ENCODE data around the gene RNF223. TPM values are rescaled to one million over a fixed set of nuclear protein-coding genes. Genes with fewer than 3 reads are reported as not detected.

The RNF223 gene
- total RNA-seq, 1 donor from 2014 or later, result not detected

- no peak for DNase-seq
- TF ChIP-seq, protein P1, sequence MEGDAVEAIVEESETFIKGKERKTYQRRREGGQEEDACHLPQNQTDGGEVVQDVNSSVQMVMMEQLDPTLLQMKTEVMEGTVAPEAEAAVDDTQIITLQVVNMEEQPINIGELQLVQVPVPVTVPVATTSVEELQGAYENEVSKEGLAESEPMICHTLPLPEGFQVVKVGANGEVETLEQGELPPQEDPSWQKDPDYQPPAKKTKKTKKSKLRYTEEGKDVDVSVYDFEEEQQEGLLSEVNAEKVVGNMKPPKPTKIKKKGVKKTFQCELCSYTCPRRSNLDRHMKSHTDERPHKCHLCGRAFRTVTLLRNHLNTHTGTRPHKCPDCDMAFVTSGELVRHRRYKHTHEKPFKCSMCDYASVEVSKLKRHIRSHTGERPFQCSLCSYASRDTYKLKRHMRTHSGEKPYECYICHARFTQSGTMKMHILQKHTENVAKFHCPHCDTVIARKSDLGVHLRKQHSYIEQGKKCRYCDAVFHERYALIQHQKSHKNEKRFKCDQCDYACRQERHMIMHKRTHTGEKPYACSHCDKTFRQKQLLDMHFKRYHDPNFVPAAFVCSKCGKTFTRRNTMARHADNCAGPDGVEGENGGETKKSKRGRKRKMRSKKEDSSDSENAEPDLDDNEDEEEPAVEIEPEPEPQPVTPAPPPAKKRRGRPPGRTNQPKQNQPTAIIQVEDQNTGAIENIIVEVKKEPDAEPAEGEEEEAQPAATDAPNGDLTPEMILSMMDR (IDR thresholded peaks at IDR 0.05; ENCODE audit: partially characterized antibody, unreplicated experiment), result no peak
- H3K4me3 Mint-ChIP-seq (ENCODE audit: unreplicated experiment), result no peak overlapping the region
- peaks cover 4% of the 10 kb centered on the region for H3K36me3 Mint-ChIP-seq (ENCODE audit: unreplicated experiment)
- H3K9me3 Mint-ChIP-seq (ENCODE audit: unreplicated experiment), result peaks cover 15% of the 10 kb centered on the region
- peaks cover 19% of the 10 kb centered on the region for H3K27me3 Mint-ChIP-seq (ENCODE audit: unreplicated experiment)
- H3K4me1 Mint-ChIP-seq (ENCODE audit: low read depth, unreplicated experiment), result peaks cover 14% of the 10 kb centered on the region
- peak overlapping the region; percentile 74 for H3K27ac Mint-ChIP-seq (ENCODE audit: unreplicated experiment)
Measured at GRCh38 chr1:1118011-1118875, 44.1 kb upstream of the RNF223 start.

- peak overlapping the region; percentile 49 for H3K4me3 Mint-ChIP-seq (ENCODE audit: unreplicated experiment)
- peaks cover 12% of the 10 kb centered on the region for H3K4me1 Mint-ChIP-seq (ENCODE audit: low read depth, unreplicated experiment)
Measured at GRCh38 chr1:1117469-1117831, 43.3 kb upstream of the RNF223 start.

DNA sequence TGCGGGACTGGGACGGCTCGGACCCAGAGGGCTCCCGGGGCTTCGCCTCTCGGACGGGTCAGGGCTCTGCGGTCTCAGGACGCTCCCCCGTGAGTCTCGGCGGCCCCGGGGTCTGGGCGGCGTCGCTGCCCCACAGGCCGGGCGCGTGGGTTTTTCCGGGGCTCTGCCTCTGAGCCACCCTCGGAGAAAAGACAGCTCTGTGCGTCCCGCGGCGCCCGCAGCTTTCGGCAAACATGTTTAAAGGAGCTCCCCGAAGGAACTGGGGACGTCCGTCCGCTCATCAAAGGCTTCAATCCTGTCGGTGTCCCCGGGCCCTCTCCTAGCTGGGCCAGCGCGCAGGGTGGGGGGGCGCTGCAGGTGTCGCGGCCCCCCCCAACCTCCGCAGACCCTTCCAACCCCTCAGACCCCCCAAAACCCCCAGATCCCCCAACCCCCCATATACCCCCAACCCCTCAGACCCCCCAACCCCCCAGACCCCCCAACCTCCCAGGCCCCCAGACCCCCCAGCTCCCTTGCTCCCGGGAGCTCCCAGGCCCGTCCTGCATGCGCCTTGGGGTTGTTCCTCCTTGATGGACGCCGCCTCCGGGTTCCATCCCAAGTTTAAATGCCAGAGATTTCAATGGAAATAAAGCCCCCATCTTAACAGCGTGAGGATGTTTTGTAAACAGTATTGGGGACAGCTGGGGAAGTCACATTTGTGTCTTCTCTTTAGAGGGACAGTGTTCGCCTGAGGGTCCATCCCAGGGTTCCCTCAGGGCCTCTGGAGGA, 42.8 kb upstream of the RNF223 start:
- Mint-ChIP-seq H3K4me1 (ENCODE audit: low read depth, unreplicated experiment) (peaks cover 12% of the 10 kb centered on the region), H3K27ac (ENCODE audit: unreplicated experiment) (no peak overlapping the region), H3K36me3 (ENCODE audit: unreplicated experiment) (peaks cover 6% of the 10 kb centered on the region), H3K27me3 (ENCODE audit: unreplicated experiment) (peaks cover 21% of the 10 kb centered on the region), H3K9me3 (ENCODE audit: unreplicated experiment) (peaks cover 16% of the 10 kb centered on the region), H3K4me3 (ENCODE audit: unreplicated experiment) (peak overlapping the region; percentile 49)
- TF ChIP-seq, protein P1 (IDR thresholded peaks at IDR 0.05; ENCODE audit: partially characterized antibody, unreplicated experiment), result no peak
- no peak for DNase-seq

More at GRCh38 chr1:1117469-1117831, 43.3 kb upstream of the RNF223 start:
- peaks cover 21% of the 10 kb centered on the region for H3K27me3 Mint-ChIP-seq (ENCODE audit: unreplicated experiment)
- TF ChIP-seq, protein P1 (IDR thresholded peaks at IDR 0.05; ENCODE audit: partially characterized antibody, unreplicated experiment), result no peak
- peaks cover 6% of the 10 kb centered on the region for H3K36me3 Mint-ChIP-seq (ENCODE audit: unreplicated experiment)
- DNase-seq, result no peak
- peaks cover 12% of the 10 kb centered on the region for H3K9me3 Mint-ChIP-seq (ENCODE audit: unreplicated experiment)
- no peak overlapping the region for H3K27ac Mint-ChIP-seq (ENCODE audit: unreplicated experiment)

DNA sequence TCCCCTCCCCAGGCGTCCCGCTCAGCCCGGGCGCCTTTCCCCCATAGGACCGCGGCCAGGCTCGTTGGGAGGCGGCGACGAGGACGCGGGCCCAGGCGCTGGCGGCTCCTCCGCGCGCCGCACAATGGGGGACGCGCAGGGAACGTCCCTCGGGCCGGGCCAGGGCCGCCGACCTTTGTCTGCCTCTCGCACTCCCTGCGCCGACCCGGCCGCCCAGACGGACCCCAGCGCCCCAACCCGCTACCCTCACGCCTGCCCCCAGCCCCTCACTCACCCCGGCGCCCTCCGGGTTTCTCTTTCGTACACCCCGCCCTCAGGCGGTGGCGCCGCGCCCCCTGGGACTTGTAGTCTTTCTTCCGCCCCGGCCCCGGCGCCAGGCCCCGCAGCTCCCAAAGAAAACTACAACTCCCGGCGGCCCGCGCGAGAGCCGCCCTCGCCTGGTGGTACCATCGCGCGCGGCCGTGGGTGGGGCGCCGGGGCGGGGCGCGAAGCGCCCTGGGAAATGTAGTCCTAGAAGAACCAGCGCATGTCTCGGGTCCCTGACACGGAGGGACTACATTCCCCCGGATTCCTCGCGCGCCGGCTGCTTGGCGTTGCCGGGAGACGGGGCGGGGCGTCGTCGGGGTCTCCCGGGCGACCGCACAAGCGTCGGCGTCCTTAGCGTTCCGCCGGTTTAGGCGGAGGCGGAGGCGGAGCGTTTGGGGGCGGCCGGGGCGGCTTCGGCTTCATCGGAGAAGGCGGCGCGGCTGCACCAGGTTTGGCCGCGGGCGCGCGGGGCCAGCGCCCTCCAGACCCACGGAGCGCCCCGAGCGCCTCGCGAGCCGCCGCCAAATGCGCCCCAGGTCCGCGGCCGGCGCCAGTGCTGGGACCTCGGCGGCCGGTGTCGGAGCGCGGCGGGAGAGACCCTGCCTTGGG, 41.9 kb upstream of the RNF223 start, which contains the start of gene C1orf159:
C1orf159 (minus strand) TSS at position 304 of the 915 bp plus-strand sequence. CDS start 24,546 bp downstream, outside the sequence.
- H3K4me3 Mint-ChIP-seq (ENCODE audit: unreplicated experiment), result peak within 1 kb of the TSS; percentile 83
- TF ChIP-seq, protein P1 (IDR thresholded peaks at IDR 0.05; ENCODE audit: partially characterized antibody, unreplicated experiment), result no peak
- peaks cover 6% of the 10 kb centered on the region for H3K36me3 Mint-ChIP-seq (ENCODE audit: unreplicated experiment)
- H3K9me3 Mint-ChIP-seq (ENCODE audit: unreplicated experiment), result peaks cover 16% of the 10 kb centered on the region
- peaks cover 12% of the 10 kb centered on the region for H3K4me1 Mint-ChIP-seq (ENCODE audit: low read depth, unreplicated experiment)
- DNase-seq, result peak; percentile 99
- H3K27me3 Mint-ChIP-seq (ENCODE audit: unreplicated experiment), result peaks cover 23% of the 10 kb centered on the region
- H3K27ac Mint-ChIP-seq (ENCODE audit: unreplicated experiment), result peak within 1 kb of the TSS; percentile 33
